HL-60/S4 (cell line): Measurements from ENCODE around the gene GDPGP1.
"Not testable (repeated sequence)": the region's sequence is repeated elsewhere in the genome, so short reads cannot be mapped to it uniquely, and the experiment has no call there.

ENCODE experiments used
- in situ Hi-C: fragments of 300-500 bp; cut with MboI; formaldehyde crosslinking; loops from 2 replicates; pipeline ENCODE4 v1.14.3; 2022; ENCODE audit warnings: low sequenced_read_pairs

Gene GDPGP1

GRCh38 chr15:90293040-90293810 is 59.2 kb downstream of the GDPGP1 start:
- in situ Hi-C loops: not testable (repeated sequence)

- in situ Hi-C loops: no loop called here
These were observed 60.1 kb downstream of the GDPGP1 start for GRCh38 chr15:90294159-90294558.

GRCh38 chr15:90294601-90295269 is 60.7 kb downstream of the GDPGP1 start:
- in situ Hi-C loops: no loop called here

GRCh38 chr15:90295270-90295648 is 61.2 kb downstream of the GDPGP1 start:
- in situ Hi-C loops: no loop called here
